VCaP (cell line): ENCODE measurements around the gene NFKBIE.

Experiments used
- H3K27ac ChIP-seq: fragments of 450-650 bp; 2 replicates; pipeline ENCODE4 v1.5.1; 2017
- TF ChIP-seq, protein P1 (sequence below): fragments of 450-650 bp; conservative IDR thresholded peaks from 2 replicates; pipeline ENCODE4 v1.5.1; 2017; ENCODE audit warnings: mild to moderate bottlenecking, moderate library complexity

The NFKBIE gene

DNA sequence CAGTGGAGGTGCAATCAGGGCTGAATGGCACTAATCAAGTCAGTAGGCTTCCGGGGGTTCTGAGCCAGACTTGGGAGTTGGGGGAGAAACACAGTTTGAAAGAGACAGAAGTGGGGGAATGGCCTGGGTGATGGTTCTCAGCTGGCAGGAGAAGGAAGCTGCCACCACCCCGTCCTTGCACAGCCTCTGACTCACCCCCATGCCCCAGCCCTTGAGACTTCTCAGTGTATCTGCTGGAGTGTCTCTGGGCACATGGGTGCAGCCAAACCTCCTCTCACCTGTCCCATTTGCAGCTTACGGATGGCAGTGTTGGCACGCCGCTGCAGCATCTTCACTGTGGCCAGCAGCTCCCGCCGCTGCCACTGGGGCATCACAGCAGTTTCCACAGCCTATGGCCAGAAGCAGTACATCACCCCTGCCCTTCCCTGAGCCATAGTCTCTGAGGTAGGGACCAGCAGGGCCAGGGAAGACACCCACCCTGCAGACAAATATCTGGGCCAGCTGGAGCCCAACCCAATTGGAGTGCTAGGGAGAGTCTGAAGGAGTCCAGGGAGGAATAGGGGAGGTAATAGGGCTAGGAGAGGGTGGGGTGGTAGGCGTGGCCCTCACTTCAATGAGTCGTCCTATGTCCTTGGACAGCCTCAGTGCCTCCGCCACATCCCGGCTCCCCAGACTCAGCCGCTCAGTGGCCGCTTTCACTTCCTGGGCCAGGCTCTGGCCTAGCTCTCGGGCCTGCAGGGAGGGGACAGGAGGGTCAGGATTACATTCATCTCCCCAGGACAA, 36.6 kb upstream of the NFKBIE start:
- H3K27ac ChIP-seq = no peak overlapping the region
- TF ChIP-seq, protein P1, sequence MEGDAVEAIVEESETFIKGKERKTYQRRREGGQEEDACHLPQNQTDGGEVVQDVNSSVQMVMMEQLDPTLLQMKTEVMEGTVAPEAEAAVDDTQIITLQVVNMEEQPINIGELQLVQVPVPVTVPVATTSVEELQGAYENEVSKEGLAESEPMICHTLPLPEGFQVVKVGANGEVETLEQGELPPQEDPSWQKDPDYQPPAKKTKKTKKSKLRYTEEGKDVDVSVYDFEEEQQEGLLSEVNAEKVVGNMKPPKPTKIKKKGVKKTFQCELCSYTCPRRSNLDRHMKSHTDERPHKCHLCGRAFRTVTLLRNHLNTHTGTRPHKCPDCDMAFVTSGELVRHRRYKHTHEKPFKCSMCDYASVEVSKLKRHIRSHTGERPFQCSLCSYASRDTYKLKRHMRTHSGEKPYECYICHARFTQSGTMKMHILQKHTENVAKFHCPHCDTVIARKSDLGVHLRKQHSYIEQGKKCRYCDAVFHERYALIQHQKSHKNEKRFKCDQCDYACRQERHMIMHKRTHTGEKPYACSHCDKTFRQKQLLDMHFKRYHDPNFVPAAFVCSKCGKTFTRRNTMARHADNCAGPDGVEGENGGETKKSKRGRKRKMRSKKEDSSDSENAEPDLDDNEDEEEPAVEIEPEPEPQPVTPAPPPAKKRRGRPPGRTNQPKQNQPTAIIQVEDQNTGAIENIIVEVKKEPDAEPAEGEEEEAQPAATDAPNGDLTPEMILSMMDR = no peak

DNA sequence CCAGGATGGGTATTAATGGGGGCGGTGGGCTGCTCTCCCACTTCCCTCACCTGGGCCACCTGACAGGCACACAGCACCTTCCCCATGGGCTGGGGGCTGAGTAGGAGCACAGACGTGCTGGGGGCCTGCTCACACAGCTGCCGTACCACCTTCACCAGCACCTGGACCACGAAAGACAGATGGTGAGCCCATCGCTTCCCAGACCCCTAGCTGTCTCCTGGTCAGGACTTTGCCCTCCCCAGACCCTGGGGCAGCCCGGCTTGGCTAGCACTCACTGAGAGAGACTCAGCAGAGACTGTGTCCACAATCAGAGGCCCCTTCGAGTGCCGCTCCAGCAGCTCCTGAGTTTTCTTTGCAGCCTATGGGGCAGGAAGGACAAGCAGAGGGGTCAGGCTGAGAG, 35.8 kb upstream of the NFKBIE start:
- no peak overlapping the region for H3K27ac ChIP-seq
- TF ChIP-seq, protein P1 = no peak

DNA sequence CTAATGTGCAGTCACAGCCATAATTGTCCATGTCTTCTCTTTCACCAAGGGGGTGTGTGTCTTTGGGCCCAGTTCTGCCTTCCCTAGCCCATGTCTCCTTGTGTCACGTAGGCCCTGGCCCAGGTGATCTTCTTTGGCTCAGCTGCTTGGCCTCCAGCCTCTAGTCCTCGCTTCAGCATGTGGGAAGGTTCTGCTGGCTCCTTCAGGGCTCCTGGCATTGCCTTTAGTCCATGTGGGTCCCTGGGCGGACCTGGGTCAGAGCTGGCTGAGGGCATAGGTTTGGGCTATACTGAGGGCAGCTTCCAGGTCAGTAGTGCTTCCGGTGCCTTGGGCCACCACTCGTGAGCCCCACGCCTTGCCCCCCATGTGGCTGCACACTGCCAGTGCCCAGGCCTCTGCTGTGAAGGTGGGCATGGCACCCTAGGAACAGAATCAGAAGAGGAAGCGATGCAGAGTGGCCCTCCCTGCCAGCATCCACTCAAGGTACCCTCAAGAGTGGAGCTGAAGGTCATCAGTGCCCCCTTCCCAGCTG, 35.0 kb upstream of the NFKBIE start:
- TF ChIP-seq, protein P1 = no peak
- no peak overlapping the region for H3K27ac ChIP-seq

DNA sequence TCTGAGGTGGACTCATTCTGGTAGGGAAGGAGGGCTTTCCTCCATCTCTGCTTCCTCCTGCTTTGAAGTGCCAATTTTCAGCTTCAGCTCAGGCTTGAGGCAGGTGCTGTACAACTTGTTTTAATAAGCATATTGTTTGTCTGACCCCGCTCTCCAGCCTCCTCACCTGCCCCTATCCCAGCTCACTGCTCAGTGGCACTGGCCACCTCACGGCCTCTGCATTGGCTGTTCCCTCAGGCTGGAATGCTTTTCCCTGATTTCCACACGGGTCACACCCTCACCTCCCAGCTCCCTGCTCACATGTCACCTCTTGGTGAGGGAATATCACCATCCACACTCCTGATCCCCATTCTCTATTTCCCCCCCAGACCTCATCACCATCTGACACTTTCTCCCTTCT, 33.5 kb upstream of the NFKBIE start:
- TF ChIP-seq, protein P1 = no peak
- H3K27ac ChIP-seq = no peak overlapping the region

DNA sequence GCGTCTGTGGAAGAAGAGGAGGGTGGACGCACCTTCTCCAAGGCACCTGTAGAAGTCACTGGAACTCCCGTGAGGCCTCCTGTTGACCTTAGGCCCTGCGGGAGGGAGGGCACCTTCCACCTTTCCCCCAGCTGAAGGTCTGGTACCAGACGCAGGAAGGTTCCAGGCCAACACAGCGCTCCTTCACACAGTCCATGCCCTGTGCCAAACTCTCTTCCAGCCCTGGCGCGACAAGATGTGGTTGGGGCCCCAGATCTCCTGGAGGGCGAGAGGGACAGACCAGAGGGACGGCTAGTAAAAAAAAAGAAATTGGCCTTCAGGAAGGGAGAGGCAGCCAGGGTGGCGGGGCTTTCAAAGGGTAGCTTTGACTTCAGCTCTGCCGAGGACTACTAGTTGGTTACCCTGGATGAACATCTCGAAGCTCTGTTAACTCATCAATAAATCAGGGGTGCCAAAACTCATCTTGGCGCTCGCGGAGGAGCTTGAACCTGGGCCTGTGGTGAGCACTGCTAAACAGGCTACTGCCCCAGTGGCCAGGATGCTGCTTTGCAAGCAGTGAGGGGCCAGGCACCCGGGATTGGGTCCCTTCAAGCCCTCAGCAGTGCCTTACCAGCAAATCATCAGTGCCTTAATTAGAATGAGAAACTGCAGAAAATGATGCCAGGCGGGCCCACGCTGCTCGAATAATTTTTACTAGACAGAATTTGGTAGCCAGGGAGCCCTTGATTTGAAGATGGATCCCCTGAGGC, 32.9 kb upstream of the NFKBIE start:
- TF ChIP-seq, protein P1 = no peak; the same call in 1 of the 2 replicates
- peak overlapping the region; percentile 45; the same call in 1 of the 2 replicates for H3K27ac ChIP-seq

DNA sequence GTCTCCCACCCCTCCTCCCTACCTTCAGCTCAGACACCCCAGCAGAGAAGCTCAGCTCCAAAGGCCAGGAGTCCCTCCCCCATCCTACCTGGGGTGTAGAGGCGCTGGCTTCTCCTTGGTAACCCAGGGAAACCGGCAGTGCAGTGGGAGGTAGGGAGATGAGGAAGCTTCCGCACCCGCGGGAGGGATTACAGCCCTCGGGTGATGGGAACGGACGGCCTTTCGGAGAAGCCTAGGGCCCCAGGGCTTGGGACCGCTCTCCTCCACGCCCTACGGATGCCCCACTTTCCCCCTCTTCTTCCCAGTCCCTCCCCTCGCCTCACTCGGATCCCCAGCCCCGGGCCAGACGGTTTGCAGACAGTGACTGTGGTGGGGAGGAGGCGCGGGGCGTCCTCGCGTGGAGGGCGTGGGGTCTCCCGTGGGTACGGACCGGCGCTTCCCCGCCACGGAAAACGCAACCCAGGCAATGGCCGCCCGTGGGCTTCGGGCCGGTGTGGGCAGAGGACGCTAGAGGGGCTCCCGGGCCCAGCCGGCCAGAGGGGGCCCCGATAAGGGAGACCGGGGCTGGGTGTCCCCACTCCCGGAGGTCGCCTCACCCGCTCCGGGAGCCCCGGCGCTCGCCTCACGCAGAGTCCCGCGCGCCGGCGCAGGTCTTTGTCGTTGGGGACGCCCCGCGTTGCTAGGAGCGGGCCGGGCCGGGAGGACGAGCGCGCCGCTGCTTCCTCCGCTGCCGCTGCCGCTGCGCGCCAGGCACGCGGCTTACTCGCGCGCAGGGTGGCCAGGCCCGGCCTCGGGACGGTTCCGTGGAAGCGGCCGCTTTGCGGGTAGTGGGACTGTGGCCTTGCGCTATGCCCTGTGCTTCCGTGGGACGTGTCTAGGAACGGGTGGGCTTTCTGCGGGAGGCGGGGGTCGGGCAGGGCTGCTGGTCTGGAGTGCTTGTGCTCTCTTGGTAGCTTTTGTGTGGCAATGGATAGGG, 32.0 kb upstream of the NFKBIE start:
- H3K27ac ChIP-seq = peak overlapping the region; percentile 45; the same call in 1 of the 2 replicates
- TF ChIP-seq, protein P1 = no peak
